GM18861 (cell line): Measurements from ENCODE around the gene OTULINL.
A peak's percentile ranks its signal among the peaks of the same experiment; 100 is the strongest.

ENCODE experiments used
- ATAC-seq: cut with Tn5 transposase; IDR thresholded peaks from one replicate; pipeline ENCODE4 v1.9.1; 2021; ENCODE audit not compliant: unreplicated experiment

The OTULINL gene

DNA sequence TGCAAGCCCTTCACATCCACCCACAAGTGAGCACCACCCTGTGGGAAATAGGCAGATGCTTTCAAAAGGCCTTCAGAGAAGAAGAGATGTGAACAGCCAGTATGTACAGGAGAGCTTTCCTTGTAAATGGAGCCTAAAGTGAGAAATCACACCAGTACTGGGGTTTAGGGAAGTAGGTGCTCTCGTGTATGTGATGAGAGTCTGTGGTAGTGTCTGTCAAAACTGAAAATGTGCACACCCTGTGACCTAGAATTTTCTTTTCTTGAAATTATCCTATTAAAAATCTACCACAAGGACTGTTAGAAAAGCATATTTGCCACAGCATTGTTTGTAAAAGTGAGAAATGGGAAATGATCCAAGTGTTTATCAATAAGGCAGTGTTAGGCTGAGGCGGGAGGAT lies 16.6 kb downstream of the OTULINL start:
- ATAC-seq, result no peak

DNA sequence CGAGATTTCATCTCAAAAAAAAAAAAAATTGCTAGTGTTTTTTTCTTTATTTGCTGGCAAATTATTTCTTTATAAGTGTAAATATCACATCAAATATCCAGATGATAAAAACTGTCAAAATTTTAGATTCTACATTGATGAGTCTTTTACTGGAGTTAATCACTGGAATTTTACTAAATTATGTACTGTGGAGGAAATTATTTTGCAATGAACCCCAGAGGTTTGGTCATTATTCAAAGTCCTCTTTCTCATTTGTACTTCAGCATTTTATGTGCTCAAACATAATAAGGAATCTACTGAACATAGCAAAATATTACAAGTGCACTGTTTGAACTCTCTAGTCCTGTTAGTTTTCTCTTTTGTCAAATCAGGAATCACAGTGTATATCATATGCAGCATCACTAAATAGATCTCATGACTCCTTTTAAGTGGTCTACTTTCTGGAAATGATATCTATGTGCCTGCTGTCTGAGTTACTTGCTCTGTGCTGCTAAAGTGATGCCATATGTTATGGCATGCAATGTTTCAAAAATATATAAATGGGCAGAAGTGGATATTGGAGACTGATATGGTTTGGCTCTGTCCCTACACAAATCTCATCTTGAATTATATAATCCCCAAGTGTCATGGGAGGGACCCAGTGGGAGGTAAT lies 18.0 kb downstream of the OTULINL start:
- no peak for ATAC-seq

GRCh38 chr5:14600846-14601245 lies 19.3 kb downstream of the OTULINL start:
- no peak for ATAC-seq

- no peak for ATAC-seq
Observed at GRCh38 chr5:14603141-14603540, 21.5 kb downstream of the OTULINL start.

DNA sequence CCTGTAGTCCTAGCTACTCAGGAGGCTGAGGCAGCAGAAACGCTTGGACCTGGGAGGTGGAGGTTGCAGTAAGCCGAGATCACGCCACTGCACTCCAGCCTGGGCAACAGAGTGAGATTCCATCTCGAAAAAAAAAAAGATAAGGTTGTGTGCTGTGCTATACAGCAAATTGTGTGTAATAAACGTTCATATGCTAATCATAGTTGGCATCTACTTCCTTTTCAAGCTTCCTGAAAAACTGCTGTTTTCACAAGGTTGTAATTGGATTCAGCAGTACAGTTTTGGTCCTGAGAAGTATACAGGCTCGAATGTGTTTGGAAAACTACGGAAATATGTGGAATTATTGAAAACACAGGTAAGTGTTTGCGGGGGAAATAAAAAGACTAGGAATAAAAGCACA lies 25.5 kb downstream of the OTULINL start:
- ATAC-seq, result no peak

DNA sequence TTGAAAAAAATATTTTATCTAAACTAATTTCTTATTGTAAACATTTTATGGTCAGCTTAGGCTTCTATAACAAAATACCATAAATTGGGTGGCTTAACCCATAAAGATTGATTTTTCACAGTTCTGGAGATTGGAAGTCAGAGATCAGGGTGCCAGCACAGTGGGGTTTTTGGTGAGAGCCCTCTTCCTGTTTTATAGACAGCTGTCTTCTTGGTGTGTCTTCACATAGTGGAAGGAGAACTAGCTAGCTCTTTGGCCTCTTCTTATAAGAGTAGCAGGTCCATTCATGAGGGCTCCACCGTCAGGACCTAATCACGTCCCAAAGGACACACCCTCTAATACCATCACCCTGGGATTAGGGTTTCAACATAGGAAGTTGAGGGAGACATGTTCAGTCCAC lies 26.6 kb downstream of the OTULINL start:
- no peak for ATAC-seq

DNA sequence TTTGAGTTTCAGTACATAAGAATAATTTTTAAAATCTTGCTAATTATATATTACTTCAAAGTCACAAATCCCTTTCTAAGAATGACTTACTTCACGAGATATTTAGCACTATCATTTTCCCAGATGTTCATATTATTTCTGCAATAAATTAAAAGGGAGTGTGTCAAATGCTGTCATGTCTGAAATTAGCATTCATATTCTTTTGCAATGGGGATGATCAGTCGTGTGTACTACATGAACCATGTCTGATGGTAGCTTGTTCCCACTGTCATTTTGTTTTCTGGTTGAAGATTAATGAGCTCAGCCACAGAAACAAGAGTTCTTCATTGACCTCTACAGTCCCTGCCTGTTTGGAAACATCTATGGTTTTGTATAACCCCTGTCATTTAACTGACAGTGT lies 30.1 kb downstream of the OTULINL start:
- no peak for ATAC-seq

DNA sequence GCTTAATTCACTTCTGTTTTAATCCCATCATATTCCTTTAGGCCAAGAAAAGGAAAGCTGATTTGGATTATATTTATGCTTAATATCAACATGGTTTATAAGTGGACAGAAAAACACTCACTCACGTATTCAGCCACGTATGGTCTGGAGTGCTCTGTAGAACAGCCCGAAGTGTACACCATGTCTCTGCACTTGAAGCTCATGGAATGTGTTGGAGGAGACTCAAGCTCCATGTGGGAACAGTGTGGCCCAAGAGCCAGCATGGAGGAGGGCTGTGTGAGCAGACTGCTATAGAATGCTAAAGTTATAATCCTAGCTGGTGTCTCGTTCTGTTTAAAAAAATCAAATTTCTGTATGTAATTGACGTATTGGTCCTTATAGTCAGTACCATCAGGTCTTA lies 32.9 kb downstream of the OTULINL start:
- ATAC-seq, result no peak

GRCh38 chr5:14615365-14615764 lies 33.8 kb downstream of the OTULINL start:
- no peak for ATAC-seq

- no peak for ATAC-seq
Observed at GRCh38 chr5:14617441-14617840, 35.8 kb downstream of the OTULINL start.

DNA sequence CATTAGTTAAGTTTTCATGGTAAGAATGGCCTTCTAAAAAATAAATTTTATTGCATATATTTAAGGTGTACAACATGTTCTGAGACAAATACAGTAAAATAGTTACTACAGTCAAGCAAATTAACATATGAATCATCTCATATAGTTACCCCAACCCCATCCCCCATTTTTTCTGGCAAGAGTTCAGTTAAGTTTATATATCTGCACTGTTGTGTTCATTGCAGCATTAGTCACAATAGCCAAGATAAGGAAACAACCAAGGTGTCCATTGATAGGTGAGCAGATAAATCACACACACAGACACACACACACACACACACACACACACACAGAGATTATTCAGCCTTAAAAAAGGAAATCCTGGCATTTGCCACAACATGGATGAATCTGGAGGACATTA lies 45.7 kb downstream of the OTULINL start:
- no peak for ATAC-seq

DNA sequence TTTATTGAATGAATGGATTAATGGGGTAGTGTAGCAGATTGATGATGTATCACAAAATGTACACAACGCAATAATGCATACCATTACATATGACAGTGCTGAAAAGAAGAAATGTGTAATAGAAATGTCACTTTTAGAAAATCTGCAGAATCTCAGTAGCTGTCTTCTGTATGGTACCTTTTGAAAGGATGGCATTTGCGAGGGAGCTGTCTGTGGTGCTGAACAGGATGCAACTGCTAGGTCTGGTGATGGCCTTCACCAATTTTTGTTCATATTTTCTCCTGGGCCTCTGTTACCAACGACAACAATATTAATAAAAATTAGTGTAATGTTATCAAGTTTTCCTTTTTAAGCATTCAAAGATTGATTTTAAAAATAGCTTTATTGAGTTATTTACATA lies 46.8 kb downstream of the OTULINL start:
- no peak for ATAC-seq

GRCh38 chr5:14630671-14631070 lies 49.1 kb downstream of the OTULINL start:
- ATAC-seq, result no peak

GRCh38 chr5:14635656-14636055 lies 54.1 kb downstream of the OTULINL start:
- ATAC-seq, result no peak

- ATAC-seq, result no peak
Observed at GRCh38 chr5:14640765-14641164, 59.2 kb downstream of the OTULINL start.

- no peak for ATAC-seq
Observed at GRCh38 chr5:14644623-14645237, 63.1 kb downstream of the OTULINL start.

- ATAC-seq, result no peak
Observed at GRCh38 chr5:14650052-14650451, 68.5 kb downstream of the OTULINL start.

DNA sequence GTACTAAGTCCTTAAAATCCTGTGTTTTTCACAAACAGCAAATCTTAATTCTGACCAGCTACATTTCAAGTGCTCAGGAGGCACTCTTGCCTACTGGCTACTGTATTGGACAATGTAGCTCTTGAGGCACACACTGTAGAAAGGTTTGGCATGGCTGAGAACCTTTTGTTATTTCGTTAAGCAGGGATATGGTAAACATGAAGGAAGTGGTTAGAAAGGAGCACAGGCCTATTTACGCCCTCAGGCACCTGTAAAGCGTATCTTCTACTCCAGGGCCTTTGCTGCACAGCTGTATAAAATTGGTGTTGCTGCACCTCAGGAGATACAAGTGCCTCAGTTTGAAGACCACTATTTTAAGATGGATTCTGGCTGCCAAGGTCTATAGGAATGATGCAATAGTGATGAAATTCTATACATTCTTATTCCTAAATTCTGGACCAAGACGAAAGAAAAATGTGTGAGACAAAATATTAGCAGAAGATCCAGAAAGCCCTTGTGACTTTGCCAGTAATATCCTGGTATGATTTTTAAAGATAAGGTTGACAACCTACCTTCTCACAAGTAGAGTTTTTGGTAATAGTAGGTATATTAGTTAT lies 73.7 kb downstream of the OTULINL start:
- no peak for ATAC-seq

- no peak for ATAC-seq
Observed at GRCh38 chr5:14656898-14657297, 75.3 kb downstream of the OTULINL start.

GRCh38 chr5:14659821-14660607 lies 78.4 kb downstream of the OTULINL start:
- no peak for ATAC-seq

- ATAC-seq, result peak; percentile 10
Observed at GRCh38 chr5:14660833-14661232, 79.2 kb downstream of the OTULINL start.
